ENCODE measurements around the gene P2RY2. TPM values are rescaled to one million over a fixed set of nuclear protein-coding genes. Genes with fewer than 3 reads are reported as not detected.

The P2RY2 gene
- total RNA-seq, 4 donors from 2014 or later, result 0.17 to 0.57 TPM; not detected in 2

DNA sequence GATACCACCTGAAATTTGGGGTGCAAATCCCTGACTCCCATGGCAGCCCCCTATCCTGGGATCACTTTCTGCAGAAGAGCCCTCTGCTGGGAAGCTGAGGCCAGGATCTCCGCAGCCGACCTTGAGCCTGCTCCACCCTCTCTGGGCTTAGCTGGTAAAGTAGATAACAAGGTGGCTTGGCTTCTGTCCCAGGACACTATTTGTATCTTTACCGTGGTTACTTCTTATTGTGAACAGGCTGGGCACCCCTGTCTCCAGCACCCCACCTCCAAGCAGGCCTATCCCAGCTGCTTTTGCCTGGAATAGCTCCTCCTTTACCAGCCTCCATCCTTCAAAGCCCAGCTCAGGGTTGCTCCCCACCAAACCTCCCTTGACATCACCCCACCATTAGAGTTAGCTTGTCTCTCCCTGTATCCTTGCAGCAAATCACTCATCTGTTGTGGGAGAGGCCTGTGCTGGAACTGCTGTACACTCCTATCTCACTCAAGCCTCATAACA lies 35.2 kb upstream of the P2RY2 start:
- TF ChIP-seq, protein P1, sequence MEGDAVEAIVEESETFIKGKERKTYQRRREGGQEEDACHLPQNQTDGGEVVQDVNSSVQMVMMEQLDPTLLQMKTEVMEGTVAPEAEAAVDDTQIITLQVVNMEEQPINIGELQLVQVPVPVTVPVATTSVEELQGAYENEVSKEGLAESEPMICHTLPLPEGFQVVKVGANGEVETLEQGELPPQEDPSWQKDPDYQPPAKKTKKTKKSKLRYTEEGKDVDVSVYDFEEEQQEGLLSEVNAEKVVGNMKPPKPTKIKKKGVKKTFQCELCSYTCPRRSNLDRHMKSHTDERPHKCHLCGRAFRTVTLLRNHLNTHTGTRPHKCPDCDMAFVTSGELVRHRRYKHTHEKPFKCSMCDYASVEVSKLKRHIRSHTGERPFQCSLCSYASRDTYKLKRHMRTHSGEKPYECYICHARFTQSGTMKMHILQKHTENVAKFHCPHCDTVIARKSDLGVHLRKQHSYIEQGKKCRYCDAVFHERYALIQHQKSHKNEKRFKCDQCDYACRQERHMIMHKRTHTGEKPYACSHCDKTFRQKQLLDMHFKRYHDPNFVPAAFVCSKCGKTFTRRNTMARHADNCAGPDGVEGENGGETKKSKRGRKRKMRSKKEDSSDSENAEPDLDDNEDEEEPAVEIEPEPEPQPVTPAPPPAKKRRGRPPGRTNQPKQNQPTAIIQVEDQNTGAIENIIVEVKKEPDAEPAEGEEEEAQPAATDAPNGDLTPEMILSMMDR (IDR thresholded peaks at IDR 0.05; ENCODE audit: low read depth), result no peak

GRCh38 chr11:73184953-73185671 lies 33.0 kb upstream of the P2RY2 start:
- TF ChIP-seq, protein P1 (IDR thresholded peaks at IDR 0.05; ENCODE audit: low read depth), result no peak

GRCh38 chr11:73185680-73186293 lies 32.3 kb upstream of the P2RY2 start:
- TF ChIP-seq, protein P1 (IDR thresholded peaks at IDR 0.05; ENCODE audit: low read depth), result no peak

DNA sequence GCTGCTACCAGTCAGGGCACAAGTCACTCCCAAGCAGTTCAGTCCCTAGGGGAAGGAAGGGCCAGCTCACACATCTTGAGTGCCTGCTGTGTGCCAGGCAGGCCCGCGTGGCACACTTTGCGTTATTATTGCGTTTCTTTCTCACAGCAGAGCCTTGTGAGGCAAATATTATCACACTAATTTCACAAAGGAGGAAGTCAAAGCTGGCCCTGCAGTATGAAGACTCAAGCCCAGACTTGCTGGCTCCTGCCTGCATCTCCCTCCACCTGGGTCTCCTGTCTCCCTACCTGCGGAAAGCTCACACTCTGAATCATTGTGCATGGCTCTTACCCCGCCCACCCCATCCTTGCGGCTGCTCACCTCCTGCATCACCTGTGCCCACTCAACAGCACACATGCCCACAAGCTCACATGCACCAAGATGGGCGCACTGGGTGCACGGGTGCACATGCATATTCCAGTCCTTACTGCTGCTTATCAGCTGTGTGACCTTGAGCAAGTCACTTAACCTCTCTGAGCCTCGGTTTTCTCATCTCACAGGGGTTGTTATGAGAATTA lies 31.7 kb upstream of the P2RY2 start:
- TF ChIP-seq, protein P1 (IDR thresholded peaks at IDR 0.05; ENCODE audit: low read depth), result no peak

DNA sequence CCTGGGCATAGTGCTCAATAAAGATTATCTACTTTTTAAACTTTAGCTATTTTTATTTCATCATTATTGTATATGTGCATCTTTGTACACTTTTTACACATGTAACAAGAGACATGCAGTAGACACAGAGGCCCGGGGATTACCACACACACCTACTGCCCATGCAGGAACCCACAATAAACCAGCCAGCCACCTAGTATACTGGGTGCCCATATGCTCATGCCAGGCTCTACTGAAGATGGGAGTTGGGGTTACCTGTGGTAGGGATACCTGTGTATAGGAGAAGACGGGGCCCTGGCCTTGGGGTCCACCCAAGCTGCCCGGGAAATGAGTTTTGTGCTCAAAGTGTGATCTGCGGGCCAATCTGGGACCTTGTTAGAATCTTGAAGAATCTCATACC lies 31.2 kb upstream of the P2RY2 start:
- TF ChIP-seq, protein P1 (IDR thresholded peaks at IDR 0.05; ENCODE audit: low read depth), result no peak

DNA sequence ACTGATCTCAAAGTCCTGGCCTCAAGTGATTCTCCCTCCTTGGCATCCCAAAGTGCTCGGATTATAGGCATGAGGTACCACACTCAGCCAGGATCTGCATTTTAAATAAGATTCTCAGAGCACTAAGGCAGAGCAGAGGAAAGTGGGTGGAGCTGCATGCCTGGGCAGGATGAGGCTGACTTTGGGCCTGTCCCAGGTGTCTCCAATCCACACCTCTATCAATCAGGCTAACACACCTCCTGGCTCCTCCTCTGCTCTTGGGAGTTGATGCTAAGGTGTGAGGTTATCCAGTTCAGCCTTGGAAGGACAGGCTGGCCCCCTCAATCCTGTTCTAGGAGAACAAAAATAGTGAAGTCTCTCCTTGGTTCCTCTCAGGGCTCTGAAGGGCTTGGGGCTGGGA lies 30.2 kb upstream of the P2RY2 start:
- TF ChIP-seq, protein P1 (IDR thresholded peaks at IDR 0.05; ENCODE audit: low read depth), result no peak

DNA sequence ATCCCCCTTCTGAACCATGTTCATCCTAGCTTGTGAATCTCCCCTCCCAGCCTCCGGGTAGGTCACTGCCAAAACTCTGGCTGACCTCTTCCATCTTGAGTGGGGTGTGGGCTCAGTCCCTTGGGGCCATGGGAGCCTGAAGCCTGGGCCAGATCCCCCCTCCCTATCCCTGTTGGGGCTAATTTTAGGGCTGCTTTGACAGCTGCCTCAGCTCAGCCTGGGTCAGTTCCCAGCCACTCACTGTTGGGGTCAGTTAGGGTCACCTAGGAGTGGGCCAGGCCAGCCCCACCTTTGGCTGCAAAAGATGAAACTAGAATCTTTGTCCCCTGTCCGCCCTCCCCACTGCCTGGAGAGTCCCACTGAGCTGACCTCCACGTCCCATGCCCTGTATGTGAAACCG lies 29.8 kb upstream of the P2RY2 start:
- TF ChIP-seq, protein P1 (IDR thresholded peaks at IDR 0.05; ENCODE audit: low read depth), result no peak
